NCI-H146 (cell line): ENCODE data around the gene MAP3K5.
"Not testable (repeated sequence)": the region's sequence is repeated elsewhere in the genome, so short reads cannot be mapped to it uniquely, and the experiment has no call there.

Experiments used
- DNase-seq: peaks from one replicate; lab custom pipeline; 2025; lab: John Stamatoyannopoulos, UW

MAP3K5 gene

GRCh38 chr6:136772685-136773472, 19.4 kb downstream of the MAP3K5 start:
- DNase-seq: no peak

GRCh38 chr6:136771306-136771705, 21.0 kb downstream of the MAP3K5 start:
- no peak for DNase-seq

- no peak for DNase-seq
Measured at GRCh38 chr6:136769759-136770158, 22.5 kb downstream of the MAP3K5 start.

DNA sequence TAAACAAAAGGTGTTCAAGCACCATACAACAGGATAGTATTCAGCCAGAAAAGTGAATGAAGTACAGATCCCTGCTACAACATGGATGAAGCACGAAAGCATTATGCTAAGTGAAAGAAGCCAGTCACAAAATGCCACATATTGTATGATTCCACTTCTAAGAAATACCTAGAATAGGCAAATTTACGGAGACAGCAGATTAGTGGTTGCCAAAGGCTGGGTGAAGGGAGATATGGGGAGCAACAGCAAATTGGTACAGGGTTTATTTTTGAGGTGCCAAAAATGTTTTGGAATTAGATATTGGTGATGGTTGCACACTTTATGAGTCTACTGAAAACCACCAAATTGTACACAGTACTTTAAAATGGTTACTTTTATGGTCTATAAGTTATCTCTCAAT, 23.2 kb downstream of the MAP3K5 start:
- DNase-seq: no peak

- no peak for DNase-seq
Measured at GRCh38 chr6:136767570-136768309, 24.5 kb downstream of the MAP3K5 start.

- DNase-seq: no peak
Measured at GRCh38 chr6:136767103-136767502, 25.2 kb downstream of the MAP3K5 start.

DNA sequence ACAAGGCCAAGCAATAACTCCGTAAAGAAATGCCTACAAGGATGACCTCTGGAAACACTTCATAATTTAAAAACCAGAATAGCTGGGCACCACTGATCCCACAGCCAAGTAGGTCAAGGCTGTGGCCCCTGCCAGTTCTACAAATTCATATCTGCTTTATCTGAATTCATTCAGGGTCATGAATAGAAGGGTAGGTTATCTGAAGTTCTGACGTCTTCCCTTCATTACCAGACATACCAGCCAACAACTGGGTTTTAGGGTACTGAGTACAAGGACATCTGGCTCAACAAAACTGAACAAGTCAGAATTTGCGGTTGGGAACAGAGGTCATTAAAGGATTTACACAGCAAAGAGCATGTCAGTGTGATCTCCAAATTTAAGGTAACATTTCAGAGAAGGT, 26.0 kb downstream of the MAP3K5 start:
- DNase-seq: no peak

DNA sequence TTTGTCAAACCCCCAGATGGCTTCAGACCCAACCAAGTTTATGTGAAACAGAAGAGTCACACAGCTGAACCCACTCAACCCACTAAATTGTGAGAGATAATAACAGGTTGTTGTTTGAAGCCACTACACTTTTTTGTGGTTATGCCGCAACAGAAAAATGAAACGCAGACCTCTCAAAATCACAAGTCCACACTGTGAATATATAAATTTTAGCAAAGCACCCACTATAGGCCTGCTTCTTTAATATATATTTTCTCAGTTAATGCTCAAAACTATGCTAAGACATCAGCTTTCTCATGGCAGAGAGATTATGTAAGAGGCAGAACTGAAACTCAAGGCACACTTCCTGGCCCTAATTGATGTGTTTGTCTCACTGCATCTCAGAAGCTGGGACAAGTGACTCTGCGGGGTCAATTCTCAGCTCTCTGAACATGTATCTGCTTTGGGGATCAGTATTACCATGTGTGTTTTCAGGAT, 27.7 kb downstream of the MAP3K5 start:
- no peak for DNase-seq

DNA sequence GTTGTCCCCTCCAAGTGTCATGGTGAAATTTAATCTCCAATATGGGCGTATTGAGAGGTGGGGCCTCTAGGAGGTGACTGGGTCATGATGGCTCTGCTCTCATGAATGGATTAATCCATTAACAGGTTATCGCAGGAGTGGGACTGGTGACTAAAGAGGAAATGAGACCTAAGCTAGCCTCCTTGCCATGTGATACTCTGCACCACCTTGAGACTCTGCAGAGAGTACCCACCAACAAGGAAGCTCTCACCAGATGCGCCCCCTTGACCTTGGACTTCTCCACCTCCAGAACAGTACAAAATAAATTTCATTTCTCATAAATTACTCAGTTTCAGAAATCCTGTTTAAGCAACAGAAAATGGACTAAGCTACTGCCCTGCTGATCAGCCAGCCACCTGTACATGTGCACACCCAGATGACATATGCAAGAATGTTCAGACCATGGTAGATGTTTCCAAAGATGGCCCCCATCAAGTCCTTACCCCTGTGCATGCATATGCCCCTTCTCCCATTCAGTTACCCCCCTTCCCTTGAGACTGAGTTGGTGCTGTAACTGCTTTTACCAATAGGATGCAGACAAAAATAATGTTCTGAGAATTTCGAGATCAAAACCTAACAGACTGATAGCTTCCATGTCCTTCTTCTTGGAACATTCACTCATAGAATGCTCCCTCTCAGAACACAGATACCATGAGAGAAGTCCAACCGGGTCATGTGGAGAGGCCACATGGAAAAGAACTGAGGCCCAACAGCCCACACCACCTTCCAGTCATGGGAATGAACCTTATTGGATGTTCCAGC, 28.4 kb downstream of the MAP3K5 start:
- DNase-seq: no peak

DNA sequence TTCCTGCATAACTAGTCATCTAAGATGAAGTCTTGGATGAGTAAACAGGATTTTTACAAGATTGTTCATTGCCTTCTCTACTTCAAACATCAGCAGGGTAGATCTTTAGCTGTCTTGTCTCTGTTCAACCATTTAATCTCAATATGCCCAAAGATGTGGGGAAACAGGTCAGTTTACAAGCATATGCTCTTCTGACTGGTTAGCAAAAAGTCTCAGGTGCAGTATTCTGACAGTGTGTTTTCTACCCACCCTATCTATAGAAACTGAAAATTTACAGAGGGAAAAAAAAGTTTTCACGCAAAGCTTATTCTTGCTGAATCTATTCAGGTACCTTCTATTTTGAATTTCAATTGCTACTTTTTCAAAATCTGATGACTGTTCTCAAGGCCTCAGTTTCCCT, 29.0 kb downstream of the MAP3K5 start:
- no peak for DNase-seq

DNA sequence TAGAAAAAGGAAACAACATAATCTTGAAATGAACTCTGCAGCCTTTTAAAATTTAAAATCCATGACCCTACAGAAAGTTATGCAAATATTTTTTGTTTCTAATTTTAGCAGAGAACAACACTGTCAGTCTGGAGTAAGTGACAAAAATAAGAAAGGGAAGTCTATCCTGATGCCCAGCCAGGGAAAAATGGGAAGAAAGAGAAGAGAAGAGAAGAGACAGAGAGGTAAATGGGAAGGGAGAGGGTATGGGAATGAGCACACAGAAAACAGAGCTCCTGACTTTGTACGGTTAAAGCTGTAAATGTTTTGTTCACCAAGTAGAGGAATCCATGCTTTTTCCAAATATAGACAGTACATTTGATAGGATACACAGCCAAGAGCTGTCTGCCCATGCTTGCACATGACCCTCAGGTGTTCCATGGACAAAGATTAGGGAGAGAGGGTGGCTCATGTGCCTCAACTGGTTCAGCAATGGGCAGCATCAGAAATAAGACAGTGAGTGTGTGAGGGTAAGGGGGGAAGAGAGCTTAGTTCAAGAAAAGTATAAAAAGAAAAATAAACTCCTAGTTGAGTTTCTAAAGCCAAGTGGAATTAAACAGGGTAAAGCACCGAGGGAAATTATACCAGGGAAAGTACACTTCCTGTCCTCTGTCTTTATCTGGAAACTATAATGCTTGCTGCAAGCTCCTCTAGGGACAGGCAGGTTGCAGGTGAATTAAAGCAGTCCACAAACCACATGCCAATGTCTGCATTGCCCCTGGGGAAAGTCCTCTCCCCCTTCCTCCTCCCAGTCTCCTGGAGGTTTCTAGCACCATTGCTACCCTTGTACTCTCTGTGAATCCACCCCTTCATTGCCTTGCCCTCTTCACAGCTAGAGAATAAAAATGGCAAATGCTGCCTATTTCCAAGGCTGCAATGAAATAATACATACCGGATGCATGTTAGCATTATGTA, 30.0 kb downstream of the MAP3K5 start:
- peak; percentile 25 for DNase-seq

DNA sequence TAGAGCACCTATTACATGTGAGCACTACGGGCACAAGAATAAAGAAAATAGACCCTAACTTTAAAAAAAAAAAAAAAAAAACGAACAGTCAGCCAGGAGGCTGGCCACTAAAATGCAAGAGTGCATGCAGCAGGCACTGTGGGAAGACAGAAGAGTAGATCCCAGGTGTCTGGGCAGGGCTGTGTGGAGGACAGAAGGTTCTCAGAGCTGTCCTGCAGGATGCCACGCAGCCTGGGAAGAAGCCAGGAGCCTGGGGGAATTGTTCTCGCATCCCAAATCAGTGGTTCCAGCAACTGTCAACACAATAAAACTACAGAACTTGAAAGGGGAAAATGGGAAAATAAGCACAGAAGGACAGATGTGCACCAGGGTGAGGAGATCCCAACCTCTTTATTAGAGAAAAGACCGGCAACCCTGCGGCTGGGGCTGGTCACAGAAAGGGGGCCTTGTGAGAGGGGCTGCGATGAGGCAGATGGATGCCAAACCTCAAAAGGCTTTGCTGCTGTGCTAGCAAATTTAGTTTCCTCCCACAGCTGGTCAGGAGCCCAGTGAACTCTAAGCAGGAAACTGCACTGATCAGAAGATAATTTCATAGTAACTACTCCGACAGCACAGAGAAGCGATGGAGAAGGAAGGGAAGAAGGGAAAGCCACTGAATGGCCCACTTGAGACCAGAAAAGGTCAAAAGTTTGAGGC, 30.9 kb downstream of the MAP3K5 start:
- no peak for DNase-seq

DNA sequence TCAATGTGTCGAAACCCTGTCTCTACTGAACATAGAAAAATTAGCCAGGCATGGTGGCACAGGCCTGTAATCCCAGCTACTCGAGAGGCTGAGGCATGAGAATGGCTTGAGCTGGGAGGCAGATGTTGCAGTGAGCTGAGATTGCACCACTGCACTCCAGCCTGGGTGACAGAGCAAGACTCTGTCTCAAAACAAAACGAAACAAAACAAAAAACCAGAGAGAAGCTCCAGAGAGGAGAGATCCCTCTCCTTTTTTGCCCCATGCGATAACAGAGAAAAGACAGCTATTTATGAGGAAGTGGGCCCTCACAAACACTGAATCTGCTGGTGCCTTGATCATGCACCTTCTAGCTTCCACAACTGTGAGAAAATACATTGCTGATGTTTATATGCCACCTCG, 31.5 kb downstream of the MAP3K5 start:
- DNase-seq: not testable (repeated sequence)

- no peak for DNase-seq
Measured at GRCh38 chr6:136757150-136757549, 35.1 kb downstream of the MAP3K5 start.

GRCh38 chr6:136754820-136755219, 37.5 kb downstream of the MAP3K5 start:
- DNase-seq: no peak

GRCh38 chr6:136753624-136754023, 38.7 kb downstream of the MAP3K5 start:
- DNase-seq: no peak

DNA sequence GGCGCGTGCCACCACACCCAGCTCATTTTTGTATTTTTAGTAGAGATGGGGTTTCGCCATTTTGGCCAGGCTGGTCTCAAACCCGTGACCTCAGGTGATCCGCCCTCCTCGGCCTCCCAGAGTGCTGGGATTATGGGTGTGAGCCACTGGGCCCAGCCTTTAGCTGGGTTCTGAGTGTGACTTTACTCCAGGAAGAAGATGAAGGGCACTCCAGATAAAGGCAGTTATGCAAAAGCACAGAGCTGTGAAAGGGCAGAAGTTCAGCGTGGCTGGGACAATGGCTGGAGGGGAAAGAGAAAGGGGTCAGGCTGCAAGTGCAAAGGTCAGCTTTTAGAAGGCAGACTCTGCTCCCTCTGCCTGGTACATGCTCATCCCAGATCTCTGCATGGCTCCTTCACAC, 39.7 kb downstream of the MAP3K5 start:
- DNase-seq: no peak

- DNase-seq: no peak
Measured at GRCh38 chr6:136751991-136752390, 40.3 kb downstream of the MAP3K5 start.

DNA sequence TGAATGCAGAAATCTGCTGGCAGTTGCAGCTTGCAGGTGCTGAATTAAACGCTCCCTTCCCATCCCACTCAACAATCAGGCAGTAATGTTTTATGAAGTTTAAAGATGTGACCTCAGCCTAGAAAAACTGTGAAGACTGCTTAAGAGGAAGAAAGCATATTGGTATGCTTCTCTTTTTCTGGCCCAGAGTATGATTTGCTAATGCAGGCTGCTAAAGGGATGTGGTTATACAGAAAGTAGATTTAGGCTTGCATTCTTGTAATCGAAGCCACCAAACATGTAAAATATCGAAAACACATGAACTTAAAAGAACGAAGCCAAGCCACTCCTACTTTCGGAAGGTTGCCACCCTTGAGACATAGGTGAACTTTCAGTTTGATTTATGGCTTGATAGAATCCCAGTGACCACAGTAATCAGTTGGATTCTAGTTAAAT, 40.7 kb downstream of the MAP3K5 start:
- no peak for DNase-seq

DNA sequence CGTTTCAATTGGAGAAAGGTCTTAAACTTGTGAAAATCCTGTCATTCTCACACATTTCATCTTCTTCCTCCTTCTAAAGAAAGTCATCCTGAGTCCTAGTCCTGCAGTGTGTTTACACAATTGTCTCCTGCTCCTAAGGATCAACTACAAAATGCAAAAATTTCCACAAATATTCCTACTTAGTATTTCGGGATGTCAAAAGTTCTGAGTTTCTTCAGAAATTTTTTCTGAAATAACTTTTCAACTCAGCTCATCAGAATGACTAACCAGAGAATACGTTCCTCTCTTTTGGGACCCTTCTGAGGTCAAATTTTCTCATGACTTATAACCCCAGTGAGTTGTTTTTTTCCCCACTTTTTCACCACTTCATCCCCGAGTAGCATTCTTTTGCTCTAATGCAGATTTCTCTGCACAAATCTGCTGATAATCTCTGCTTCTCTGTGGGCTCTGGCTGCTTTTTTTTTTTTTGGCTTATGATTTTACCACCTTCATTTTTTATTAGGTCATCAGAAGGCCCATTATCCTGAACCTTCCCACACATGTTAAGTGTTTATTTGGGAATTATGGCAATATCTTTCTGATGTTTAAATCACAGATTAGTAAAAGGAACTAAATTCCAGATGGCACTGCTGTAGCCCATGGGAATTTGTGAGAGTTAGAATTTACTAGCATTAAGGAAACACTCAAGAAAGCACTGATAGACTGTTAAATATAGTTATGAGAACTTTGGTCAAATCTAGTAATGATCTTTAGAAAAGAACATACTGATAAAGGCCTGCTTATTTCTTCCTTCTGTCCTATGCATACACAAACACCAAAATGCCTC, 41.4 kb downstream of the MAP3K5 start:
- no peak for DNase-seq
